DOHH2 (cell line): Measurements from ENCODE around the gene PNMA8A.

Experiments used
- CTCF ChIP-seq: fragments of 200-600 bp; sonication (generic); IDR thresholded peaks from one replicate; pipeline ENCODE4 v1.5.1; 2014; ENCODE audit warnings: antibody characterized with exemption, mild to moderate bottlenecking, low read depth, low read length; ENCODE audit not compliant: poor library complexity, severe bottlenecking
- EZH2phosphoT487 ChIP-seq: fragments of 200-600 bp; sonication (generic); IDR thresholded peaks from 2 replicates; pipeline ENCODE4 v1.6.1; 2017; ENCODE audit warnings: borderline replicate concordance, mild to moderate bottlenecking, antibody characterized with exemption, low read length, moderate library complexity, mixed read lengths

GRCh38 chr19:46492841-46493235 is 21.5 kb upstream of the PNMA8A start:
- no peak for TF ChIP-seq CTCF
- TF ChIP-seq EZH2phosphoT487: 0 out of 2 replicates have a peak, but pooled peaks have one; percentile 46
